Endometrial microvascular endothelial cells (primary cell): ENCODE measurements around the gene RNF43. TPM values are rescaled to one million over a fixed set of nuclear protein-coding genes. Genes with fewer than 3 reads are reported as not detected.
"Not testable (repeated sequence)": the region's sequence is repeated elsewhere in the genome, so short reads cannot be mapped to it uniquely, and the experiment has no call there.

ENCODE experiments used
- in situ Hi-C: cut with HindIII; loops from 2 replicates; pipeline ENCODE4 v1.10.0; 2017; ENCODE audit warnings: low sequenced_read_pairs, low pct_unique_long_range_greater_than_20kb; ENCODE audit errors: inconsistent ontology term
- total RNA-seq: library from RNA; depleted of rRNA; stranded (reverse); fragments of >200 nt; gene quantifications from one replicate; pipeline ENCODE4 v1.2.3, GENCODE V29; 2015; ENCODE audit errors: inconsistent ontology term

Gene RNF43
- total RNA-seq, 1 donor from 2014 or later, result not detected

- in situ Hi-C loops, result no loop called here
Measured at GRCh38 chr17:58411408-58411894, 5.9 kb downstream of the RNF43 start.

- in situ Hi-C loops, result no loop called here
Measured at GRCh38 chr17:58410714-58411407, 6.5 kb downstream of the RNF43 start.

GRCh38 chr17:58409432-58409831 is 7.9 kb downstream of the RNF43 start:
- in situ Hi-C loops, result no loop called here

GRCh38 chr17:58403311-58403710 is 14.0 kb downstream of the RNF43 start:
- in situ Hi-C loops, result no loop called here

DNA sequence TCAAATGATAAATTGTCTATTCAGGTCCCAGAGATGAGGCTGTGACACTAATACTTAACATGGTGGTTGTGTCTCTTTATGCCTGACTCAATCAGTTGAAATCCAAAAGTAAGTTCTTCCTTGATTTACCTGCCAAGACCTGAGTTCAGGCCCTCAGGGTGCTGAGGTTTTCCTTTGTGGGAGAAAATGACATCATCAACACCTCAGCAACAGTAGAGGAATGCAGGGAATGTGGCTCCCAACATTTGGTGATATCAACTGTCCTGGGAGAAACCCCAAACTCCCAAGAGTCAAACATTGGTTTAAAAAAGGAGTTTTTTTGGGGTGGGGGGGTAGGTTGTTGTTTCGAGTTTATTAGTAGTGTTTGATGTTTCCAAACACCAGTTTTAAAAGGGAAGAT is 14.7 kb downstream of the RNF43 start:
- in situ Hi-C loops, result no loop called here

- in situ Hi-C loops, result no loop called here
Measured at GRCh38 chr17:58402047-58402446, 15.3 kb downstream of the RNF43 start.

- in situ Hi-C loops, result no loop called here
Measured at GRCh38 chr17:58401287-58401686, 16.0 kb downstream of the RNF43 start.

DNA sequence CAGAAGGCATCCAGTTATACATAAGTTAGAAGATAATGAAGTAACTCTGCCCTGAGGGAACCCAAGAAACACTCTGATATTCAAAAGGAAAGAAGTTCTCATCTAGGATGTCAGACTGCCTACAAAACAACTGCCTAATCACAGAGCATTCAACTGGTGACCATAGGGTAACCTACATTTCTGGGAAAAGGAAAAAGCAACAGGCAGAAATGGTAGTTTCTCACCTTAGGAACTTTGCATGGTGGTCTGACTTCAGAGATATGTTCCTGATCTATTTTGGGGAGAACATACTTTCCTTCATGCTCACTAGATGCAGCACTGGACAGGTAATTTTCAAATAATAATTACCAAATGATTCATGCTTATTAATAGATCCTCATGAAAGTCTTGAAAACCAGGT is 16.5 kb downstream of the RNF43 start:
- in situ Hi-C loops, result no loop called here

- in situ Hi-C loops, result no loop called here
Measured at GRCh38 chr17:58399974-58400373, 17.4 kb downstream of the RNF43 start.

DNA sequence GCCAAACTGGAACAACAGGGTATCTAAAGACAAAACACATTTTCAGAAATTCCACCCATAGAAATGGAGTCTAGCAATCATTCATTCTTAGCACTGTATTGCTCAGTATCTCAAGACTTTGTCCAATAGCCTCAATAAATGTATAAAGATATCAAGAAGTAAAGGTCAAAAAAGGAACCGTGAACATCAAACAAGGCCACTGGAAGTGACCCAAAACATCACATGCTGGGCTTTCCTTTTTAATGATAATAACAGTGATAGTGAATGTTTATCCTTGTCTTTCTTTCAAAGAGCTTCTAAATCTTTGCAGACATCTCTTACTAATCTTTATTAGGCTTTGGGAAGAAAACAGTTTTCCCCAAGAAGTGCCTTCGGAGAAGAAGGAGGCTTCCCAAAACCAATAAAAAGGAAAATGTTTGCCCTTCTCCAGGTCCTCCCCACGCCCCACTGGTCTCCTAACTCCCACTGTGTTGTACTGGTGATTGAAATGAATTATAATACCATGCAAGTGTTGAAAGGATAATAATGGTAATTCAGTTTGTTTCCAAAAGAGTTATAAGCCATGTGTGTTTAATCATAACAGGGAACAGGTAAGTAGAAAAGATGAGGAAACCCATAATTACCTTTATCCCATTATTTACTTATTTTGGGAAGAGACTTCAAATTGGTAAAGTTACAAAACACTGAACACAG is 18.6 kb downstream of the RNF43 start:
- in situ Hi-C loops, result no loop called here

- in situ Hi-C loops, result not testable (repeated sequence)
Measured at GRCh38 chr17:58397421-58397820, 19.9 kb downstream of the RNF43 start.

- in situ Hi-C loops, result no loop called here
Measured at GRCh38 chr17:58396173-58396572, 21.2 kb downstream of the RNF43 start.

DNA sequence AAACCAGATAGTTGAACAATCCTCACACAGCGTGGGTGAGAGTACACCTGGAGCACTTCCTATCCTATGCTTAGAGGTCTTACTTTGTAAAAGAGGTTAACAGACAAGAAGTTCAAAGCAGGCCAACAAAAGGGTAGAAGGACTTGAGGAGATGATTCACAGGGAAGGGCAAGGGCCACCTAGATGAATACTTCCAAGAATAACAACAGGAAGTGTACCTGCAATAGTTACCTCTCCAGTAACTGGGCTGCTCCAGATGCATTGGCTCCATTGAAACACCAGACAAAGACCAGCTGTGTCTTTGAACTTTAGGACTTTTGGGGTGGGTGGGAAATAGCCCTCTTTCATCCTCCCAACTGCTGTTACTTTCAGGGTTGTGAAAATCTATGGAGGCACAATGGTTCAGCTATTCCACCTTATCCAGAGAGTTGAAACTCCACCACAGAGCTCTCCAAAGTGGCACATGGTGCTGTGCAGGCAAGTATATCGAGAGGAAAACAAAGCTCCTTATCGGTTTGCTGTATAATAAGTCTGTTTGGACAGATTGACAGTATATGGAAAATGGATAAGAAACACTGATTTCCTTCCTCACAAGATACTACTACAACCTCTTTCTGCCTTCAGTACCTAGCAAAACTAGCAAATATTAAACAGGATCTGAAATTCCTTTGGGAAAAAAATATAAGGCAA is 22.7 kb downstream of the RNF43 start:
- in situ Hi-C loops, result no loop called here

DNA sequence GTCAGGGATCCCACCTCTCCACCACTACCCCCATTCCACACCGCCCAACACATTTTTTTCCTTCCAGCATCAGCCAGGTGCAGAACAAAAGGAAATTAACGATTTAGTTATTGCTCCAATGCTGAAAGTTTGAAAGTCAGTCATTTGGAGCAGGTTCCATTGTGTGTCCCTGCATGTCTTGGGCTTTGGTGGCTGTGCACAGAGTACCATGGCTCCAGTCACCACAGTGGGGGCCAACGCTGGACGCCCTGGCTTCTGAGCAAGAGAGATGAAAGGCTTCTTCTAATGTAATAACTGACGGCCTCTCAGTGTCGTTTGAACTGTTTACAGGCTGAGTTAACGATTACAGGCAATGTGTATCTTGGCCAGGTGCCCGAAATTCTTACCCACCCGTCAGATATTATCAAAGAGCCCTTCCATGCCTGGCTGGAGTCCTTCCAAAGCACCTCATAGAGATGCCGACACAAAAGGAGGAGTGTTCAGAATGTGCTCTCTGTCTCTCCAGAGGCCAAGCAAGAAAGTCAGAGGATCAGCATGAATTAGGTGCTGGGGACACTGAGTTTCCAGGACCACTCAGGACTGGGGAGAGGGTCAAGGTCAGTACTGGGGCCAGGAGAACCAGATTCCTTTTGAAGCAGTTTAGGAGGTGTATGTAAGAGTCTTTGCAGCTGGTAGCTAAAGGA is 25.9 kb downstream of the RNF43 start:
- in situ Hi-C loops, result no loop called here

GRCh38 chr17:58390884-58391283 is 26.4 kb downstream of the RNF43 start:
- in situ Hi-C loops, result no loop called here

- in situ Hi-C loops, result no loop called here
Measured at GRCh38 chr17:58388302-58389190, 28.8 kb downstream of the RNF43 start.

- in situ Hi-C loops, result no loop called here
Measured at GRCh38 chr17:58387834-58388233, 29.5 kb downstream of the RNF43 start.

- in situ Hi-C loops, result no loop called here
Measured at GRCh38 chr17:58386708-58387107, 30.6 kb downstream of the RNF43 start.
